IMR-90 (cell line): ENCODE results near the gene SLC30A9.

Experiments used
- CEBPB ChIP-seq: IDR thresholded peaks from 2 replicates; pipeline ENCODE4 v1.6.1; 2012; ENCODE audit warnings: low read depth, low read length, improper control_type of control experiment
- CTCF ChIP-seq: conservative IDR thresholded peaks from 2 replicates; pipeline ENCODE4 v1.5.1; 2012; ENCODE audit warnings: mild to moderate bottlenecking, low read depth, low read length, improper control_type of control experiment
- RAD21 ChIP-seq: IDR thresholded peaks from 2 replicates; pipeline ENCODE4 v1.6.1; 2012; ENCODE audit warnings: low read length, improper control_type of control experiment

- TF ChIP-seq CTCF: no peak
- no peak for TF ChIP-seq CEBPB
- no peak for TF ChIP-seq RAD21
These were observed 84.0 kb downstream of the SLC30A9 start for GRCh38 chr4:42074294-42074693.
